Liver (tissue), 9 donors: ENCODE data around the gene PHF21B. TPM values are rescaled to one million over a fixed set of nuclear protein-coding genes. Genes with fewer than 3 reads are reported as not detected.
"Not testable (repeated sequence)": the region's sequence is repeated elsewhere in the genome, so short reads cannot be mapped to it uniquely, and the experiment has no call there.

ENCODE experiments used
- DNase-seq: peaks from one replicate; pipeline ENCODE4 v3.0.0-alpha.2; 2017; ENCODE audit warnings: low spot score
- H3K27ac ChIP-seq, 2 donors: one replicate each; pipeline ENCODE4 v1.7.0; 2013; ENCODE audit warnings: inconsistent platforms in 2 of 2, low read length in 2 of 2, control low read depth in 1 of 2, low read depth in 1 of 2, mild to moderate bottlenecking in 1 of 2
- H3K27me3 ChIP-seq, 4 donors: one replicate each; pipeline versions ENCODE4 v1.6.1 to v1.7.0; 2013; ENCODE audit warnings: low read length in 3 of 4, inconsistent platforms in 1 of 4, mild to moderate bottlenecking in 1 of 4, moderate library complexity in 1 of 4; ENCODE audit not compliant: control insufficient read depth in 4 of 4, insufficient read depth in 4 of 4
- H3K36me3 ChIP-seq, 4 donors: one replicate each; pipeline versions ENCODE4 v1.6.1 to v1.7.0; 2013; ENCODE audit warnings: low read length in 3 of 4, mild to moderate bottlenecking in 3 of 4, low read depth in 1 of 4, moderate library complexity in 1 of 4; ENCODE audit not compliant: control insufficient read depth in 4 of 4, insufficient read depth in 3 of 4
- H3K4me1 ChIP-seq, 4 donors: one replicate each; pipeline versions ENCODE4 v1.6.1 to v1.7.0; 2013; ENCODE audit warnings: low read length in 3 of 4, mild to moderate bottlenecking in 3 of 4, moderate library complexity in 1 of 4; ENCODE audit not compliant: control insufficient read depth in 4 of 4, insufficient read depth in 4 of 4
- H3K4me3 ChIP-seq, 3 donors: one replicate each; pipeline versions ENCODE4 v1.6.1 to v1.7.0; 2013; ENCODE audit warnings: low read length in 3 of 3, control low read depth in 1 of 3, low read depth in 1 of 3, mild to moderate bottlenecking in 1 of 3
- H3K9ac ChIP-seq, 2 donors: one replicate each; pipeline ENCODE4 v1.7.0; 2013; ENCODE audit warnings: low read length in 2 of 2, mild to moderate bottlenecking in 2 of 2, moderate library complexity in 2 of 2, control low read depth in 1 of 2, low read depth in 1 of 2
- H3K9me3 ChIP-seq, 4 donors: one replicate each; pipeline versions ENCODE4 v1.6.1 to v1.7.0; 2013; ENCODE audit warnings: low read length in 3 of 4; ENCODE audit not compliant: control insufficient read depth in 4 of 4
- ATF3 ChIP-seq: IDR thresholded peaks from 2 replicates; pipeline ENCODE4 v1.6.1; 2016; ENCODE audit warnings: antibody characterized with exemption
- CTCF ChIP-seq: fragments of 150-350 bp; IDR thresholded peaks from 2 replicates; pipeline ENCODE4 v1.5.1; 2017; ENCODE audit warnings: improper control_type of control experiment, low read depth, low read length; ENCODE audit not compliant: missing input control
- EGR1 ChIP-seq, 2 donors: IDR thresholded peaks; 2 replicates each; pipeline ENCODE4 v1.6.1; 2016 to 2018; ENCODE audit warnings: antibody characterized with exemption in 2 of 2, low read depth in 2 of 2
- FOXA1 ChIP-seq: IDR thresholded peaks from 2 replicates; pipeline ENCODE4 v1.6.1; 2016; ENCODE audit warnings: antibody characterized with exemption
- FOXA2 ChIP-seq: IDR thresholded peaks from 2 replicates; pipeline ENCODE4 v1.6.1; 2016; ENCODE audit warnings: antibody characterized with exemption
- GABPA ChIP-seq, 2 donors: IDR thresholded peaks in 1 of 2; conservative IDR thresholded peaks in 1 of 2; 2 replicates each; pipeline ENCODE4 v1.6.1; 2016; ENCODE audit warnings: antibody characterized with exemption in 2 of 2, mild to moderate bottlenecking in 1 of 2, moderate library complexity in 1 of 2
- HNF4A ChIP-seq, 2 donors: conservative IDR thresholded peaks; 2 replicates each; pipeline ENCODE4 v1.6.1; 2016; ENCODE audit warnings: antibody characterized with exemption in 2 of 2, mild to moderate bottlenecking in 2 of 2
- HNF4G ChIP-seq: IDR thresholded peaks from 2 replicates; pipeline ENCODE4 v1.6.1; 2016; ENCODE audit warnings: antibody characterized with exemption
- JUND ChIP-seq, 2 donors: IDR thresholded peaks; 2 replicates each; pipeline ENCODE4 v1.6.1; 2016; ENCODE audit warnings: antibody characterized with exemption in 2 of 2
- MAX ChIP-seq: IDR thresholded peaks from 2 replicates; pipeline ENCODE4 v1.6.1; 2016; ENCODE audit warnings: antibody characterized with exemption
- NR2F2 ChIP-seq: IDR thresholded peaks from 2 replicates; pipeline ENCODE4 v1.6.1; 2016; ENCODE audit warnings: antibody characterized with exemption
- RAD21 ChIP-seq, 2 donors: IDR thresholded peaks; 2 replicates each; pipeline ENCODE4 v1.6.1; 2016; ENCODE audit warnings: antibody characterized with exemption in 2 of 2, mild to moderate bottlenecking in 2 of 2
- REST ChIP-seq: IDR thresholded peaks from 2 replicates; pipeline ENCODE4 v1.6.1; 2016; ENCODE audit warnings: antibody characterized with exemption, mild to moderate bottlenecking
- RXRA ChIP-seq, 2 donors: IDR thresholded peaks; 2 replicates each; pipeline ENCODE4 v1.6.1; 2017 to 2018; ENCODE audit warnings: antibody characterized with exemption in 2 of 2, mild to moderate bottlenecking in 1 of 2
- SP1 ChIP-seq: IDR thresholded peaks from 2 replicates; pipeline ENCODE4 v1.6.1; 2018; ENCODE audit warnings: antibody characterized with exemption, mild to moderate bottlenecking
- TAF1 ChIP-seq: conservative IDR thresholded peaks from 2 replicates; pipeline ENCODE4 v1.6.1; 2016; ENCODE audit warnings: antibody characterized with exemption, mild to moderate bottlenecking
- YY1 ChIP-seq: IDR thresholded peaks from 2 replicates; pipeline ENCODE4 v1.6.1; 2016; ENCODE audit warnings: antibody characterized with exemption, mild to moderate bottlenecking
- ZBTB33 ChIP-seq: IDR thresholded peaks from 2 replicates; pipeline ENCODE4 v1.6.1; 2016; ENCODE audit warnings: antibody characterized with exemption
- WGBS: extraction: QIAGEN DNeasy Blood & Tissue Kit; methylation state at CpG from one replicate; pipeline ENCODE4 v1.1.7; 2013; 5-methylcytosine and 5-hydroxymethylcytosine counted together
- polyA plus RNA-seq, 2 donors: library from polyadenylated mRNA; stranded (reverse) in 1 of 2; unstranded in 1 of 2; fragments of 200-250 nt in 1 of 2; fragments of >200 nt in 1 of 2; fragmentation: Nextera tagmentation in 1 of 2; extraction: Ambion mirVana in 1 of 2; gene quantifications; one replicate each; pipeline versions ENCODE4 v1.2.1 to v1.2.3, GENCODE V29; 2013 to 2015
- total RNA-seq, 2 donors: library from RNA; depleted of rRNA; stranded (reverse); fragments of >200 nt; gene quantifications; one replicate each; pipeline ENCODE4 v1.2.3, GENCODE V29; 2014
- donor health status: healthy.
- donor health status: healthy.
- donor health status: healthy.
- donor health status: healthy.
- donor health status: healthy.

PHF21B gene
- total and polyA plus RNA-seq, 4 donors, result not detected

GRCh38 chr22:44860311-44860710, 149.5 kb downstream of the PHF21B start:
- no peak overlapping the region for H3K9ac ChIP-seq
- H3K4me1 ChIP-seq, result no peaks in the 10 kb centered on the region
- no peak overlapping the region for H3K4me3 ChIP-seq
- no peaks in the 10 kb centered on the region for H3K27me3 ChIP-seq
- no peak for TF ChIP-seq TAF1
- no peak for TF ChIP-seq ZBTB33
- TF ChIP-seq SP1, result no peak
- no peak for TF ChIP-seq HNF4A (conservative IDR thresholded peaks at IDR 0.05)
- no peak for TF ChIP-seq NR2F2
- no peak for TF ChIP-seq ATF3
- TF ChIP-seq EGR1 (IDR thresholded peaks at IDR 0.05; ENCODE audit: low read depth in 2 of 2), result no peak
- TF ChIP-seq FOXA2, result no peak
- TF ChIP-seq FOXA1, result no peak
- no peak for DNase-seq
- 89% methylated on average over 6 of the region's 6 CpGs for WGBS
- H3K27ac ChIP-seq, result no peak overlapping the region
- no peaks in the 10 kb centered on the region for H3K36me3 ChIP-seq
- no peaks in the 10 kb centered on the region for H3K9me3 ChIP-seq

- H3K27ac ChIP-seq, result no peak overlapping the region
- no peaks in the 10 kb centered on the region for H3K27me3 ChIP-seq
- H3K36me3 ChIP-seq, result no peaks in the 10 kb centered on the region
- H3K4me1 ChIP-seq, result no peaks in the 10 kb centered on the region
- TF ChIP-seq RXRA (IDR thresholded peaks at IDR 0.05) (no peak), EGR1 (IDR thresholded peaks at IDR 0.05; ENCODE audit: low read depth in 2 of 2) (no peak), FOXA2 (no peak), CTCF (no peak), HNF4A (conservative IDR thresholded peaks at IDR 0.05) (no peak), ZBTB33 (no peak), RAD21 (IDR thresholded peaks at IDR 0.05) (no peak), JUND (IDR thresholded peaks at IDR 0.05) (no peak), SP1 (no peak), NR2F2 (no peak), REST (no peak), GABPA (IDR thresholded peaks at IDR 0.05 in 1 of 2, conservative IDR thresholded peaks at IDR 0.05 in 1 of 2) (no peak), ATF3 (no peak), TAF1 (no peak), HNF4G (no peak), MAX (no peak), YY1 (no peak), FOXA1 (no peak)
- H3K9ac ChIP-seq, result no peak overlapping the region
- no peak overlapping the region for H3K4me3 ChIP-seq
- 92% methylated on average over 13 of the region's 13 CpGs for WGBS
- H3K9me3 ChIP-seq, result no peaks in the 10 kb centered on the region
- no peak for DNase-seq
These were observed 150.2 kb downstream of the PHF21B start for GRCh38 chr22:44859641-44860040.

GRCh38 chr22:44858819-44859218, 151.0 kb downstream of the PHF21B start:
- DNase-seq, H3K9ac ChIP-seq, H3K4me3 ChIP-seq, H3K27me3 ChIP-seq, H3K27ac ChIP-seq, H3K9me3 ChIP-seq, H3K36me3 ChIP-seq, H3K4me1 ChIP-seq: not testable (repeated sequence)
- 66% methylated on average over 7 of the region's 7 CpGs for WGBS
